ENCODE data around the gene TINAG.

GRCh38 chr6:54327631-54328030 is 19.4 kb downstream of the TINAG start:
- TF ChIP-seq CTCF (conservative IDR thresholded peaks at IDR 0.05; ENCODE audit: low read length) (no peak), EZH2phosphoT487 (IDR thresholded peaks at IDR 0.05; ENCODE audit: borderline replicate concordance, low read depth, low read length) (no peak)

Measured in OCI-LY7 (cell line).